K562 (cell line): Measurements from ENCODE around the gene TMEM131. TPM values are rescaled to one million over a fixed set of nuclear protein-coding genes. Genes with fewer than 3 reads are reported as not detected.

Experiments
- CLOCK ChIP-seq: fragments of 250-450 bp; sonication (Bioruptor Pico); IDR thresholded peaks from 2 replicates; pipeline ENCODE4 v1.4.0; 2020; ENCODE audit warnings: mild to moderate bottlenecking, moderate library complexity, borderline replicate concordance
- ELK1 ChIP-seq: sonication (generic); formaldehyde crosslinking; IDR thresholded peaks from 2 replicates; pipeline ENCODE4 v1.8.1; 2022; ENCODE audit warnings: missing genetic modification reagents
- FOXA1 ChIP-seq: fragments of 450-650 bp; IDR thresholded peaks from 2 replicates; pipeline ENCODE4 v1.6.1; 2016; ENCODE audit warnings: mild to moderate bottlenecking, borderline replicate concordance
- FOXM1 ChIP-seq, 2 experiments: fragments of 450-650 bp in 1 of 2; sonication (generic) in 1 of 2; formaldehyde crosslinking in 1 of 2; IDR thresholded peaks; 2 replicates each; pipeline versions ENCODE4 v1.6.1 to v1.9.0; 2017 to 2022; ENCODE audit warnings: low read depth in 2 of 2, mild to moderate bottlenecking in 2 of 2, missing genetic modification reagents in 1 of 2, moderate library complexity in 1 of 2
- HDAC1 ChIP-seq, 2 experiments: fragments of 450-650 bp; IDR thresholded peaks; 2 replicates each; pipeline ENCODE4 v1.6.1; 2016 to 2017; ENCODE audit warnings: inconsistent platforms in 1 of 2, mild to moderate bottlenecking in 1 of 2, moderate library complexity in 1 of 2
- MCM5 ChIP-seq: fragments of 450-650 bp; IDR thresholded peaks from 2 replicates; pipeline ENCODE4 v1.6.1; 2016; ENCODE audit warnings: low read depth
- NCOR1 ChIP-seq: fragments of 450-650 bp; IDR thresholded peaks from 2 replicates; pipeline ENCODE4 v1.6.1; 2016; ENCODE audit warnings: mild to moderate bottlenecking, moderate library complexity
- PRDM10 ChIP-seq: fragments of 450-650 bp; IDR thresholded peaks from 2 replicates; pipeline ENCODE4 v1.6.1; 2018; ENCODE audit not compliant: partially characterized antibody
- RBM17 ChIP-seq: fragments of 200-400 bp; formaldehyde crosslinking; IDR thresholded peaks from 2 replicates; pipeline ENCODE4 v1.6.1; 2017; ENCODE audit warnings: low read depth, mild to moderate bottlenecking, low read length, borderline replicate concordance
- TCF3 ChIP-seq: sonication (generic); formaldehyde crosslinking; IDR thresholded peaks from 2 replicates; pipeline ENCODE4 v1.4.0; 2020; ENCODE audit warnings: mild to moderate bottlenecking, missing genetic modification reagents
- TEAD4 ChIP-seq, 2 experiments: sonication (generic) in 1 of 2; formaldehyde crosslinking in 1 of 2; IDR thresholded peaks; 2 replicates each; pipeline versions ENCODE4 v1.6.1 to v1.8.0; 2012 to 2022; ENCODE audit warnings: borderline replicate concordance in 1 of 2, inconsistent platforms in 1 of 2, low read length in 1 of 2, mild to moderate bottlenecking in 1 of 2, missing genetic modification reagents in 1 of 2
- TFE3 ChIP-seq: fragments of 450-650 bp; formaldehyde crosslinking; IDR thresholded peaks from 2 replicates; pipeline ENCODE4 v1.4.0; 2020; ENCODE audit warnings: mild to moderate bottlenecking, mixed read lengths
- TSC22D4 ChIP-seq: fragments of 450-650 bp; IDR thresholded peaks from 2 replicates; pipeline ENCODE4 v1.6.1; 2016; ENCODE audit warnings: missing genetic modification characterization, missing biosample characterization, control low read depth
- ZBTB5 ChIP-seq: fragments of 450-650 bp; IDR thresholded peaks from 2 replicates; pipeline ENCODE4 v1.6.1; 2017; ENCODE audit warnings: antibody characterized with exemption
- ZNF140 ChIP-seq: fragments of 250-450 bp; sonication (Bioruptor Pico); IDR thresholded peaks from 2 replicates; pipeline ENCODE4 v1.8.0; 2021; ENCODE audit warnings: moderate library complexity, mild to moderate bottlenecking, inconsistent platforms
- ZNF444 ChIP-seq: fragments of 250-450 bp; sonication (Bioruptor Pico); IDR thresholded peaks from 2 replicates; pipeline ENCODE4 v1.4.0; 2020; ENCODE audit warnings: mild to moderate bottlenecking, moderate library complexity
- ZNF561 ChIP-seq: fragments of 450-650 bp; formaldehyde crosslinking; conservative IDR thresholded peaks from 2 replicates; pipeline ENCODE4 v1.4.0; 2020; ENCODE audit warnings: mild to moderate bottlenecking, moderate library complexity
- polyA plus RNA-seq, 8 experiments: library from polyadenylated mRNA; depleted of rRNA in 4 of 8; stranded (reverse) in 5 of 8; unstranded in 3 of 8; fragments of >200 nt; fragmentation: Nextera tagmentation in 2 of 8; fragmentation: Illumina TruSeq in 1 of 8; extraction: Ambion mirVana in 2 of 8; extraction: Trizol in 1 of 8; gene quantifications; 2 replicates each; pipeline versions ENCODE4 v1.2.1 to v1.2.3, GENCODE V29; 2011 to 2014; ENCODE audit warnings: inconsistent platforms in 1 of 8, missing spikeins in 1 of 8
- total RNA-seq, 7 experiments: library from RNA; depleted of rRNA in 6 of 7; stranded (reverse); fragments of >200 nt in 6 of 7; fragmentation: Illumina TruSeq in 2 of 7; extraction: Trizol in 2 of 7; gene quantifications; 2 replicates each; pipeline versions ENCODE4 v1.2.1 to v1.2.3, GENCODE V29; 2011 to 2021; ENCODE audit warnings: low replicate concordance in 1 of 7

The TMEM131 gene
- total and polyA plus RNA-seq, 9 of the 15 experiments (the other 6 are each of a cell fraction or from before 2014, with no cell fraction given): 2.5 to 21.1 (median 12.4) TPM

GRCh38 chr2:98034745-98035144, 39.0 kb upstream of the TMEM131 start (continued):
- TF ChIP-seq PRDM10: no peak
- no peak for TF ChIP-seq TSC22D4 (tag)
- no peak for TF ChIP-seq RBM17
- no peak for TF ChIP-seq FOXA1
- TF ChIP-seq NCOR1: peak; percentile 56
- TF ChIP-seq ELK1 (CRISPR knock-in tag): no peak
- no peak for TF ChIP-seq TFE3
- no peak for TF ChIP-seq ZNF140 (CRISPR knock-in tag)
- no peak for TF ChIP-seq FOXM1 (IDR thresholded peaks at IDR 0.05; ENCODE audit: low read depth)
- TF ChIP-seq FOXM1 (CRISPR knock-in tag; IDR thresholded peaks at IDR 0.05; ENCODE audit: low read depth): no peak
- TF ChIP-seq CLOCK (CRISPR knock-in tag): no peak
- no peak for TF ChIP-seq HDAC1 (IDR thresholded peaks at IDR 0.05)
- peak; percentile 79 for TF ChIP-seq TEAD4 (IDR thresholded peaks at IDR 0.05; ENCODE audit: low read length)
- no peak for TF ChIP-seq TEAD4 (CRISPR knock-in tag; IDR thresholded peaks at IDR 0.05; ENCODE audit: borderline replicate concordance)
- peak; percentile 70 for TF ChIP-seq TCF3 (CRISPR knock-in tag)
- TF ChIP-seq ZBTB5: no peak
- TF ChIP-seq MCM5: no peak
- TF ChIP-seq ZNF561 (CRISPR knock-in tag): no peak
- no peak for TF ChIP-seq ZNF444 (CRISPR knock-in tag)
